Muscle of arm (tissue), 12 donors: ENCODE results near the gene PRKG1. TPM values are rescaled to one million over a fixed set of nuclear protein-coding genes. Genes with fewer than 3 reads are reported as not detected.

Experiments used
- DNase-seq: peaks from one replicate; pipeline ENCODE4 v3.0.0-alpha.2; 2013
- polyA plus RNA-seq, 12 donors: library from polyadenylated mRNA; unstranded; fragments of 120-200 nt; gene quantifications; one replicate each; pipeline ENCODE4 v1.2.1, GENCODE V29; 2013; ENCODE audit not compliant: insufficient read length in 12 of 12

PRKG1 gene
- polyA plus RNA-seq, 12 donors, result 26.8 to 335 (median 50.4) TPM

DNA sequence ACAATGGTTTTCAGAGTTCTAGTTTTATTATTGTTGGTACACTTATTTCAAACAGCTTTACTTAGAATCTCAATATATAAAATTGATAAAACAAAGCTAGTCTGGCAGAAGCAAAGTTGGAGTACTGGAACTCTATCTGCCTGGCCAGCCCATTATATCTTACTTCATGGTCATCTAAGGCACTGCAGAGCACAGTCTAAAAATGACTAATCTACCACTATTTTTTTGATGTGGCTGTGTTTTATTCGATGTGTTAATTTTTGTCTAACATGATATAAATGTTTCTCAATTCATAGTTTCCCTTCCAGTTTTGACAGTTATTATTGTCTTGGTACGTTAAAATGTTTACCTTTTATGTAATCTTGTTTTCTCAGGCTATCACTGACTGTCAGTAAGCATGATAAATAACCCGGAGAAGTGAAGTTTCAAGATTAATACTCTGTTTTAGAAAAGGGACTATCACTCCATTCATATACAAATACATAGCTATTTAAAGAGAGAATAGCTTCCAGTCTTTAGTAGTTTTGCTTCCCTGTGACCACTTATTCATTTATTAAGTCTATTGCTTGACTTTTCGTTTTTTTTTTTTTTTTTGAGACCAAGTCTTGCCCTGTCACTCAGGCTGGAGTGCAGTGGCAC, 685.7 kb downstream of the PRKG1 start:
- DNase-seq, result no peak

DNA sequence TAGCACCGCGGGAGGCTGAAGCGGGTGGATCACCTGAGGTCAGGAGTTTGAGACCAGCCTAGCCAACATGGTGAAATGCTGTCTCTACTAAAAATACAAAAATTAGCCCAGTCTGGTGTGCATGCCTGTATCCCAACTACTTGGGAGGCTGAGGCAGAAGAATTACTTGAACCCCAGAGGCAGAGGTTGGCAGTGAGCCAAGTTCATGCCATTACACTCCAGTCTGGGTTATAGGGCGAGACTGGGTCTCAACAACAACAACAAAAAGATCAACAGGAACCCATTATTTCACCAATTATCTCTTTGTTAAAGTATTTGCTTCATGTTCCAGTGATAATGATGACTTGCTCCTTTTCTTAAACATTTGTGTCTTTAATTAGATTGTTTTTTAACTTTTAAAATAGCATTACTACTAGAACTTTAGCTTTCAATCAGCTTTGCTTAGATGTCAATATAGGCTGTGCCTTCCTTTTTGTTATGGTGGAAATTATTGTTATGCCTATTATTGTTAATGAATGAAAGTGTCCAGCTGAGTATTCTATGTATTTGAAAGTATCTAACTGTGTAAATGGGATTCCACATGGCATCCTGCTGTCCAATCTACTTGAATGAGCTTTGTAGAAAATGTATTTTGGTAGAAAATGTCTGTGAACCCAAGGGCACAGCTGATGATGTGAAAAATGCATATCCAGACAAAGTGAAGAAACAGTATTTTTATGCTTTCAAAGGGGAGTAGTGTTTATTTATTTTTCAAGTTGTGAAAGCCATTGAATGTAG, 686.8 kb downstream of the PRKG1 start:
- no peak for DNase-seq

DNA sequence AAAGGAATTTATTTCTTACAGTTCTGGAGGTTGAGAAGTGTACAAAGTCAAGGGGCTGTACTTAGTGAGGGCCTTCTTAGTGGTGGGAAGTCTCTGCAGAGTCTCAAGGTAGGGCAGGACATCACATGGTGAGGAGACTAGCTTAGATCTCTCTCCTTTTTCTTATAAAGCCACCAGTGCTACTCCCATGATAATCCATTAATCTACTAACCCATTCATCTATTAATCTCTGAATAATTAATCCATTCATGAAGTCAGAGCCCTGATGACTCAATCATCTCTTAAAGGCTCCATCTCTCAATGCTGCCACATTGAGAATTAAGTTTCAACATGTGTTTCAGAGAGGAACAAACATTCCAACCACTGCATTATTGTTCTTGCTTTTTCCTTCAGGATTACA, 689.5 kb downstream of the PRKG1 start:
- no peak for DNase-seq

DNA sequence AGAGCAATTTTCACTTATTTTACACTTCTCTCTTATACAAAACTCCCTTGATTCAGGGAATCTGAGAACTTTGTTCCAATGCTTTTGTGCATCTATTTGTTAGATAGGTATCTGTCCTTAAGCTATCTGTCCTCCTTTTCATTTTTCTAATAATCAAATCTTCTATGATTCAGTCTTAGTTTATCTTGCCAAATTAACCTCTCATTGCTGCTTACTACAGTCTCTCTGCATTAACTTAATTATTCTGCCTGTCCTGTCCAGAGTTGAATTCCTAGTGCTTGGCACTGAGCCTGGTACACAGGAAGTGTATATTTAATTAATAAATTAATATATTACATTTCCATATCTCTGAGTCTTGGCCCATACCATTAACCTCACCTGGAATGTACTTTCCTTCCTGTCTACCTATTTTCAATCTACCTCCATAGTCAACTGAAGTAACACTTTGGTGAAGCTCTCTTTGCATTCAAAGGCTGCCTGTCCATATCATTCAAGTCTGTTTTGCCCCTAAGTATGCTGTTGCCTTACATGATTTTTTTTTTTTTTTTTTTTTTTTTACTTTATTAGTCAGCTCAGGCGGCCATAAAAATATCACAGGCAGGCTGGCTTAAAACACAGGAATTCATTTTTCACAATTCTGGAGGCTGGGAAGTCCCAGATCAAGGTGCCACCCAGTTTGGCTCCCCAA, 691.1 kb downstream of the PRKG1 start:
- no peak for DNase-seq

DNA sequence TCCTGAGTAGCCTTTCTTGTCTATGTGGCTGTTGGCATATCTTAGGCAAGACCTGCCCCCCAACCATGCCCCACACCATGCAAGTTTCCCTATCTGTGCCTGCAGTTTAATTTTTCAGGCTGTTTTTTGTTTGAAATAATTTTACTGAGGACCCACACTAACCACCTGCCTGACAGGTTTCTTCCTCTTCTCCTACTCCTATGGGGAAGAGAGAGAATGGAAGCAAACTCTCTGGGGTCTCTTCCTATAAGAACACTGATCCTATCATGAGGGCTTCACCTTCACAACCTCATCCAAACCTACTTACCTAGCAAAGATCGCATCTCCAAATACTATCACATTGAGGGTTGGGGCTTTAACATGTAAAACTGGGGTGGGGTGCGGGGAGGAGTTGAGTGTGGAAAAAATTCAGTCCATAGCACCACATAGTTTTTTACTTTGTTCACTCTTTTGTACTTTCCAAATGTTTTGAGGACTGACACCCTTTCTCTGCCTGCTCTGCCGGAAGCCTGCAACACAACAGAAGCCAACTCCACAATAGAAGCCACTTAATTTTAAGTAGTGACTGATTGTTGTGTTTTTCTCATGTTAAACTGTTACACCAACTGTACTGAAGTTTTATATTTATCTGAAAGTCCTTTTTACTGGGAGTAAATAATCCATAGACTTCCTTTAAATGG, 692.3 kb downstream of the PRKG1 start:
- no peak for DNase-seq

DNA sequence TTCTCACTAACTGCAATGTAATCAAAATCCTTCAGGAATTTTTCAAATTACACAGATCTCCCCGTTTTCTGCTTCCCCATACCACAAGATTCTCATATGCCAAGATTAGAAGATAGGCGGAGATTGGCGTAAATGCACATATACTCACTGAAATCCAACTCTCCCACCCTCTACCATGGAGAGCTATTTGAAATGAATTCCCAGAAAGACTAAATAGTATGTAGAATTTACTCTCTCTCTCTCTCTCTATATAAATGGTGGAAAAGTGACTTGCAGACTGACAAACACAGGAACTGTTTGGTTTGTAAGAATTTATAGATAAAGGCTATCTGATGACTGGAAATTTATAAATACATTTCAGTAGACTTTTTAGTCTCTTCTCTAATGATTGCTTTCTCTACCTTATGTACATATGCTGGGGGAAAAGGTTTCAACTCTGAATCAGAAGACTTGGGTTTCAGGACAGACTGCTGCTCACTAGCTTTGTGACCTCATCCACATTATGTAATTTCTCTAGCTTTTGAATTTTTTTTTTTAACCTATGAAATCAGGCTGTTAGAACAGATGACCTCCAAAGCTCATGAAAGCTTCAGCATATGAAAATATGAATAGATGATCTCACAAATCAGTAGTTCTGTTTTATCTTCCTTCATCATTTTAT, 692.9 kb downstream of the PRKG1 start:
- DNase-seq, result no peak

DNA sequence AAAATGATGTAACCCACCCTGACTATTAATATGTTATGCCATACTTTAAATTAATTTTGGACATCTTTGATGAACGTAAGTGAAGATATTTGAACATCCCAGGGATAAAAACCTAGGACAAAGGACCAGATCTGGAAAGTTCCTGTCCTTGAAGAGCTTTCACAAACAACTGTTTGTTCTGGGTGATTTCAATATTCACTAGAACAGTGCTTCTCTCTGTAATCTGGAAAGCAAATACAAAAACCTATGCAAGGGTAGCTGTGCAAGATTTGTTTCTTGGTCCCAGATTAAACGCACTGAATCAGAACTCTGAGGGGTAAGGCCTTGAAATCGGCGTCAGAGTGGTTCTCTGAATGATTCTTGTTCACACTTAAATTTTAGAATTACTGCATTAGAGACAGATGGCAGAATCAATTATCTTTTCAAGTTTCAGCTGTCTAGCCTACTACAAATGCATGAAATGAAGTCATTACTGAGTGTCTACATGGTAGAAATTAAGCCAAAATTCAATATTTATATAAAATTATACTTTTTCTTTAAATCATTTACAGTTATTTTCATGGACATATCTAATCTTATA, 694.7 kb downstream of the PRKG1 start:
- no peak for DNase-seq

DNA sequence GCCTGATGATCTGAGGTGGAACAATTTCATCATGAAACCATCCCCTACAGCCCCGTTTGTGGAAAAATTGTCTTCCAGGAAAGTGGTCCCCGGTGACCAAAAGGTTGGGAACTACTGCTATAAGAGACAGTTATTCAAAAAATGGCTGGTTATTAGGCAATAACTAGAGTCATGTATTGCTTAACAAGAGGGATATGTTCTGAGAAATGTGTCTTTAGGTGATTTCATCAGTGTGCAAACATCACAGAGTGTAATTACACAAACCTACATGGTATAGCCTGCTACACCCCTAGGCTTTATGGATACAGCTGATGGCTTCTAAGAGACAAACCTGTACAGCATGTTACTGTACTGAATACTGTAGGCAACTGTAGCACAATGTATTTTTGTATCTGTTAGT, 696.4 kb downstream of the PRKG1 start:
- no peak for DNase-seq

DNA sequence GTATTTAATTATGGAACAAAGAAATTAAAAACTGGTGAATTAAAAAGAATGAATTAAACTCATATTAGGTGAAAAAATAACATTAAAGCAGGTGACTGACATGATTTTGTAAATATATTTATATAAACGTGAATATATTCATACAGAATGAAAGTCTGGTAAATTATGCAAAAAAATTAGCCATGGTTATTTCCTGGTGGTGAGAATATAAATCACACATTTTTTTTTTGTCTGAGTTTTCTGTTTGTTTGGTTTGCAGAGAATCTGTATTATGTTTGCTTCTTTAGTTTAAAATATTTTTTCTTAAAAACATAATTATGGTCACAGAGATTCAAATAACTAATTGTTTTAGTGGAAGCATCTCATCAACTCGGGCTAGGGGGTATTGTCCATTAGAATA, 698.1 kb downstream of the PRKG1 start:
- no peak for DNase-seq

DNA sequence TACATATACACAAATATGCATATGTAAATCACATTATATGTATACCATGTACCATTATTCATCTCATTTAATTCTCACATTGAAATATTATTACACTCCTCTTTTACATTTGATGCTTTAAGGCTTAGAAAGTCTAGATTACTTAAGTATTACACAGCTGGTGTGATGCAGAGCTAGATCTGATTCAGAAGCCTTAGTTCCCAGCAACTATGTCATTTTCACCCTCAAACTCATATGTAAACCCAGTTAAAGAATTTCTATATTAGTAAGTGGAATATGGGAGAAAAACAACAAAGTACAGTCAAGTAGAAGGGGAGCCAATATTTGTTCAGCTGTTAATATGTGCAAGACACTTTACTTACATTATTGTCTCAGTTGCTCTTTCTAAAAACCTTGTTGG, 699.4 kb downstream of the PRKG1 start:
- no peak for DNase-seq

DNA sequence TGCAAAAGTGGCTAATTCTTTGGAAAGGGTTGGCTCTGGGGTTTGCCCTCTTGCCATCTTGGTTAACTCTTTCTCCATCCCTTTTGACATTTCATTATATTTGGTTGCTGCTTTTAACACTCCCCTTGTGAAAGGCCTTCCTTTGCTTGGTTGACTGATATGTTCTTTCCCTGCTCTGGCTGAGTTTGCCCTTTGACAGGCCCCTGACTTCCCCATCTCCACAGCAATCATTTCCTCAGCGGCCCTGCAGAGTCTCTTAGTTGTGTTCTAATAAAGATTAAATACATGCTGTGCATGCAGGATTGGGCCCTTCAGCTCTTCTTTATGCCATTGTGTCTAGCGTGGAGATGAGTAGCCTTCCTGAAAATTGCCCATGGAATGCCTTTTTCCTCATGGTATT, 709.7 kb downstream of the PRKG1 start:
- DNase-seq, result no peak

DNA sequence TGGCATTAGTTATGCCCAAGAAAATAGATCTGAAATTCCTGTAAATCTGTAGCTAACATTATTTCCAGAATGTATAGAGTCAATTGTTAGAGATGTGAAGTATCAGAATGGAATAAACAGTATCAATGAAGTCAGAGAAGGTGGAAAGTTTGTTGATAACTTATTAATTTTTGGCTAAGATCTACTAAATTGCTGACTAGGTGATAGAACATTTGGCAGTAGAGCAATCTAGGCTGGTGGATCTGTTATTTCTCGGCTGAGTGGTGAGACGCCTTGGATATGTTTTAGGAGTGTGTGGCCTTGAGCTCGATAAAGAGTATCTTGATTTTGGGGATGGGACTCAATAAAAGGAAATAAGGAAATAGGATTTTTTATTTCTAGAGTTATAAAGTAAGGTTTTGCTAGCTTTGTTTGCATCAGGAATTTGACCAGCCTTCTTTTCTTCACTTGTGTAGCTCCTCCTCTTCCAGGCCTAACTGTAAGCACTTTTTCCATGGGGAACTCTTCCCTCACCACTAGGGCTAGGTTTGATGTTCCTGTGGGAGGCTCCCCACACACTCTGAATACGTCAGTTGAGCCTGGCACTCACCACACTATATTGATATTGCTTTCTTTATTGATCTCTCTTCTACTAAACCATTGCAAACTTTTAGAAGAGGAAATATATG, 711.9 kb downstream of the PRKG1 start:
- DNase-seq, result no peak

DNA sequence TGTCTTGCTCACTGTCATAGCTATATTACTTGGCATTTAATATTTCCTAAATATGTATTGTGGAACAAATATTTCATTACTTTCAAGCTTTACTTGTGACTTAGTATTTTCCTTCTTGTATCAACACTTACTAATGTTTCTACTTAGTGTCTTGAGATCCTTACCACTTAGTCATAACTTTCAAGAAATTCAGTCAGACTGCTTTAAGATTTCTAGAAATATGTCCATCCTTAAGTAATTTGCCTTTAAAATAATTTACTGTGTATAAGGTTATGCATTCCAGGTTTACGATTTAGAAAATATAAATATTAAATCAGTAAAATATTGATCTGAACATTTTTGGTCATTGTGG, 712.4 kb downstream of the PRKG1 start:
- no peak for DNase-seq

DNA sequence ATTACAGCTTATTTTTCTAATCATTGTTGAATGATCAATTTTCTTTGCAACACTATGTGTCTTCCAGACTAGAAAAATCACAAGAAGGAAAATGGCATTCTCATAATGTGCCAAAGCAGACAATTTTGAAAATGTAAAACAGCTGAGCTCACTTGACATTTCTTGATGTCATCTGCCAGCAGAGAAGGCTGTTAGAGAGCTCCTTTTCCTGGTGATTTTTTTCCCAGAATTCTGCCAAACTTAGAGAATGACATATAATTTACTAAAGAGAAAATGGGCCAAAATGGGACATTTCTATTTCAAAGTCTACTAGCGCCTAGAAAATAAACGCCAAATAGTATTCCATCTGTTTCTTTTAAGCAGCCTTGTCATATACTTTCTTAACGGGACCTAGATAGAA, 714.0 kb downstream of the PRKG1 start:
- no peak for DNase-seq

DNA sequence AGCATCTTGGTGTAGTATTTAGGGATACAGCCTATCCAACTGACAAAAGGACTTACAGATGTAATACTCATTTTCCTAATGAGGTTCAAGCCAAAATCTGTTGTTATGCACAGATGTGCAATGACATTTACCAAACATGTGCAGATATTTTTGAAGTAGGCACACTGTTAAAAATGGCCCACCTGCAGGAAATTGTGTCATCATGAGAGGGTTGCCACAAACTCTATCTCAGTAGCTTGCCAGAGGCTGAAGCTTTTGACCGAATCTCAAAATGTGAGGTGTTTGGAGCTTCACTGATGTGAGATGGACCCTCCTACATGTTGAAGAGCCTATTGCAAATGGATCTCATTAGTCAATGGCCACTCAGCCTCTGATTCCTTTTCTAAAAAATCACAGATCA, 714.8 kb downstream of the PRKG1 start:
- no peak for DNase-seq

DNA sequence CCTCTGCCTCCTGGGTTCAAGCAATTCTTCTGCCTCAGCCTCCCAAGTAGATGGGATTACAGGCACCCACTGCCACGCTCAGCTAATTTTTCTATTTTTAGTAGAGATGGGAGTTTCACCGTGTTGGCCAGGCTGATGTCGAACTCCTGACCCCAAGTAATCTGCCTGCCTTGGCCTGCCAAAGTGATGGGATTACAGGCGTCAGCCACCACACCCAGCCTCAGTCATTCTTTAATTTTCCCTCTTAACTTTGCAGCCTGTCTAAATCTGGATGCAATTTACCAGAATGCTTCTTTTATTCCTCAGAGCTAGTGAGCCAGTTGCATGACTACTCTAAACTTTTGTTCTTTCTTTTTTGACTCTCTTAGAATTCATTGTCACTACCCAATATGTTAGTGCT, 715.6 kb downstream of the PRKG1 start:
- no peak for DNase-seq

DNA sequence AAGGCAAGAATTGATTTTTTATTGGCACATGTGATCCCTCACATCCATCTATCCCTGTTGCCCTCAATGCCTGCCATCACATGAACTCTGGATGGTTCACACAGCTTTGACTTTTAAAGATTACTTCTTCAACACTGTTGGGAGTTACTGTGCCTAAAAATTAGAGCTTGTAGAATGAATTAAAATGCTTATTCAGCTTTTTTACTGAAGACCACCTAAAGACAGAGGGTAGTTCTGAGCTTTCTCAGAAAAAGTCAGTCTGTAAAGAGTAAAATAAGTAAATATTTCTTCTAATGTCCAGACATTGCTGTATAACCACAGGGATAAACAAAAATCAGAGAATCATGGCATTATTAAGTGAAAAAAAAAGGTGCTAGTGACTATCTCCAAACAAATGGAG, 718.4 kb downstream of the PRKG1 start:
- no peak for DNase-seq

DNA sequence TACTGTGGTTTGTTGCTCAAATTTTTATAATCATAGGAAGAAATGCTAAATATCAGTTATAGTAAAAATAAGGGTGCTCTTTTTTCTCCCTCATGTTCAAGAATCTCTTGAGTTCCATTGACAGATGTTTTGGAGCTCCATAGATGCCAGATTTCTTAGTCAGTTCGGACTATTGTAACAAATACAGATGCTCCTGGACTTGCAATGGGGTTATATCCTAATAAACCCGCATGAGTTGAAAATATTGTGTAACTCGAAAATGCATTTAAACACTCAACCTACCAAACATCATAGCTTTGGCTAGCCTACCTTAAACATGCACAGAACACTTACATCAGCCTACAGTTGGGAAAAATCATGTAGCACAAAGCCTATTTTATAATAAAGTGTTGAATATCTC, 725.8 kb downstream of the PRKG1 start:
- no peak for DNase-seq

DNA sequence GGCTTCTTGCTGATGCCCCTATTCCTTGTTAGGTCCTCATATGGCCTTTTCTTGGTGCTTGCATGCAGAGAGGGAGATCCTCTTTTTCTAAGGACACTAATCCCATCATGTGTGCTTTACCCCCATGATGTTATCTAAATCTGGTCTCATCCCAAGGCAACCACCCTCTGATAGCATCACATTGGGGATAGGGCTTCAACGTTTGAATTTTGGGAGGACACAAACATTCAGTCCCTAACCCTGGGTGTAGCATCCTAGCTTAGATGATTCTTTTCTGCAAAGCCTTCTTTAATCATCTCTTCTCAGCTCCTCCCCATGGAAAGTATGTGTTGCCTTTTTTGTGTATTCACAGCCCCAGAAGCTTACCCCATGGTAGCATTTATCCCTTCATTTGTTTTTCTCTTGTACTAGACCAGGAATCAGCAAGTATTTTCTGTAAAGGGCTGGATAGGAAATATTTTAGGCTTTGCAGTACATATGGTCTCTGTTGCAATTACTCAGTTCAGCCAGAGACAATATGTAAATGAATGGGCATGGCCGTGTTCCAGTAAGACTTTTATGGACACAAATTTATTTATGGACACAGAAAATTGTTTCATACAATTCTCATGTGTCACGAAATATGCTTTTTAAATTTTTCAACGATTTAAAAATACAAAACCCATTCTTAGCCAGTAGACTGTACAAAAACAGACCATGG, 726.6 kb downstream of the PRKG1 start:
- no peak for DNase-seq

DNA sequence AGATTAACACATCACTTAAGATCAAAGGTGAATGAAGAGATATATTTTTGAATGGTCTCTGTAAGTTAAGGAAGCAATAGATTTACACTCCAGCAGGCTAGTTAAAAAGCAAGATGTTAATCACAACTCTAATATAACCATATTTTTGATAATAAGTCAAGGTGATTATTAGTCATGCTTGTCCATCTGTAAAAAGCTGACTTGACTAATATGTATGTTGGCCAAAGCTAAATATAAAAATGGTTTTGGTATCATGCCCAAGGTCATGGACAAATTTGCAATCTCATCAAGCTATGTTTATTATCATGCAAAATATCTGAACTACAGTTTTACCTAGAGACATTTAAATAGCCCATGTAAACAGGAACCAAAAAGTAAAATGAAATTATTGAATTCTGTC, 727.7 kb downstream of the PRKG1 start:
- DNase-seq, result no peak

DNA sequence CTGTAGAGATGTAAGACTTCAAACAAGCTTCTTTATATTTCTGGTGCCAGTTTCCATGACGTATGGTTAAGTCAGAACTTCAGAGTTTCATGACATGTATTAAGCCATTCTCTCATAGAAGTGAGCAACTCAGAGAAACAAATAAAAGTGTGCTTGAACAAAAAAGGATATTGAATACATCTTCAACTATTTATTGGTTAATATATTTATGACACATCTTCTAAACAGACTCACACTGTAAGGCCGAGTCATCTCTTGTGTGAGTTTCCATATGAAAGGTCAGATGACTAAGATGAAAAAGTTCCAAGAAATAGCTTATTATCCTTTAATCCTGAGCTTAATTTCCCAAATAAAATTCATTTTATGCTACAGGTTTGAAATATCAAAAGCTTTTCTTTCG, 730.6 kb downstream of the PRKG1 start:
- no peak for DNase-seq
